K562 (cell line): ENCODE data around the gene LAIR1. TPM values are rescaled to one million over a fixed set of nuclear protein-coding genes. Genes with fewer than 3 reads are reported as not detected.

Experiments used
- ATAC-seq: fragments of 200-7000 bp; cut with Tn5 transposase; 3 replicates; pipeline ENCODE4 v1.9.1; 2020; ENCODE audit warnings: moderate library complexity
- BruUV-seq: library from RNA; stranded (reverse); fragments of 400-500 nt; replicated peaks from 2 replicates; lab custom pipeline; 2021; lab: Mats Ljungman, UMichigan
- CTCF ChIA-PET: fragments of 300-600 bp; formaldehyde crosslinking; extraction: SDS; loops from one replicate; lab custom pipeline; 2021; ENCODE audit warnings: low intra/inter-chr PET ratio; lab: Yijun Ruan, JAX
- POLR2A ChIA-PET: fragments of 300-600, 350-650 bp; sonication (Branson Sonifier 250); formaldehyde crosslinking; extraction: SDS; loops from one replicate; lab custom pipeline; 2021; ENCODE audit warnings: antibody characterized with exemption, inconsistent platforms; lab: Yijun Ruan, JAX
- DNase-seq, 4 experiments: peaks; one replicate each; pipeline versions ENCODE4 v3.0.0 to v3.0.0-alpha.2; 2011 to 2018; ENCODE audit warnings: low spot score in 3 of 4, mixed read lengths in 3 of 4; ENCODE audit errors: extremely low read depth in 1 of 4
- FAIRE-seq: peaks from 2 replicates; lab custom pipeline; 2011; peaks lifted over from hg19 to GRCh38; lab: Jason Lieb, UNC
- H2AFZ ChIP-seq: 2 replicates; pipeline ENCODE4 v1.6.0; 2011; ENCODE audit warnings: low read depth, low read length, control low read depth, inconsistent platforms
- H3K27ac ChIP-seq: fragments of 200-600 bp; 3 replicates; pipeline ENCODE4 v1.8.0; 2011; ENCODE audit warnings: low read depth, mild to moderate bottlenecking, control low read depth, inconsistent platforms, low read length, moderate library complexity, mixed read lengths; ENCODE audit errors: extremely low read depth
- H3K27me3 ChIP-seq, 2 experiments: fragments of 300-600 bp in 1 of 2; 2 replicates in 1 of 2; 3 replicates in 1 of 2; pipeline versions ENCODE4 v1.6.0 to v1.8.0; 2011; ENCODE audit warnings: inconsistent platforms in 2 of 2, low read length in 2 of 2, mild to moderate bottlenecking in 1 of 2, mixed read lengths in 1 of 2, moderate library complexity in 1 of 2; ENCODE audit not compliant: control insufficient read depth in 2 of 2, insufficient read depth in 2 of 2
- H3K36me3 ChIP-seq: fragments of 300-600 bp; 3 replicates; pipeline ENCODE4 v1.8.0; 2011; ENCODE audit warnings: mild to moderate bottlenecking, low read length, inconsistent platforms; ENCODE audit not compliant: control insufficient read depth, insufficient read depth
- H3K4me1 ChIP-seq, 2 experiments: fragments of 200-600 bp in 1 of 2; replicated peaks in 1 of 2; 2 replicates in 1 of 2; 3 replicates in 1 of 2; pipeline versions ENCODE4 v1.5.1 to v1.8.0; 2011; ENCODE audit warnings: inconsistent platforms in 2 of 2, low read length in 2 of 2, mild to moderate bottlenecking in 1 of 2, mixed read lengths in 1 of 2, moderate library complexity in 1 of 2; ENCODE audit not compliant: control insufficient read depth in 2 of 2, insufficient read depth in 2 of 2
- H3K4me2 ChIP-seq: 2 replicates; pipeline ENCODE4 v1.6.1; 2011; ENCODE audit warnings: low read length, control low read depth, inconsistent platforms, mixed read lengths; ENCODE audit not compliant: insufficient read depth
- H3K4me3 ChIP-seq: fragments of 200-600 bp; sonication (generic), shearing (Covaris generic); 2 replicates; pipeline ENCODE4 v1.5.1; 2016; ENCODE audit warnings: control low read depth, inconsistent platforms
- H3K79me2 ChIP-seq: fragments of 200-600 bp; 3 replicates; pipeline ENCODE4 v1.8.0; 2011; ENCODE audit warnings: low read length, inconsistent platforms; ENCODE audit not compliant: control insufficient read depth, insufficient read depth
- H3K9ac ChIP-seq, 2 experiments: 2 replicates each; pipeline versions ENCODE4 v1.6.0 to v1.6.1; 2011; ENCODE audit warnings: low read depth in 2 of 2, low read length in 2 of 2, control low read depth in 1 of 2, inconsistent platforms in 1 of 2, mild to moderate bottlenecking in 1 of 2, mixed read lengths in 1 of 2; ENCODE audit not compliant: insufficient read depth in 1 of 2
- H3K9me1 ChIP-seq: one replicate; pipeline ENCODE4 v1.6.0; 2011; ENCODE audit warnings: inconsistent platforms, mild to moderate bottlenecking, low read length, moderate library complexity; ENCODE audit not compliant: control insufficient read depth, insufficient read depth
- H3K9me3 ChIP-seq: replicated peaks from 2 replicates; pipeline ENCODE4 v1.5.1; 2011; ENCODE audit warnings: low read depth, low read length, inconsistent platforms; ENCODE audit not compliant: control insufficient read depth, insufficient read depth
- H4K20me1 ChIP-seq: replicated peaks from 2 replicates; pipeline ENCODE4 v1.6.1; 2011; ENCODE audit warnings: low read length, inconsistent platforms, mixed read lengths; ENCODE audit not compliant: control insufficient read depth, insufficient read depth
- E2F4 ChIP-seq: sonication (generic); formaldehyde crosslinking; IDR thresholded peaks from 2 replicates; pipeline ENCODE4 v1.8.0; 2022; ENCODE audit warnings: mild to moderate bottlenecking, low read depth, missing genetic modification reagents
- HEY1 ChIP-seq: fragments of 250-450 bp; sonication (Bioruptor Pico); IDR thresholded peaks from 2 replicates; pipeline ENCODE4 v1.5.0; 2020; ENCODE audit warnings: mild to moderate bottlenecking, moderate library complexity, borderline replicate concordance
- MECOM ChIP-seq: fragments of 250-450 bp; sonication (Bioruptor Pico); IDR thresholded peaks from 2 replicates; pipeline ENCODE4 v1.8.0; 2022; ENCODE audit warnings: inconsistent platforms
- NFRKB ChIP-seq: fragments of 450-650 bp; IDR thresholded peaks from 2 replicates; pipeline ENCODE4 v1.6.1; 2016; ENCODE audit warnings: low read depth
- RBM25 ChIP-seq: fragments of 200-400 bp; formaldehyde crosslinking; IDR thresholded peaks from 2 replicates; pipeline ENCODE4 v1.6.1; 2018; ENCODE audit warnings: low read length, low read depth, moderate library complexity; ENCODE audit not compliant: severe bottlenecking
- SRSF7 ChIP-seq: fragments of 200-400 bp; formaldehyde crosslinking; optimal IDR thresholded peaks from 2 replicates; pipeline ENCODE3; 2017; ENCODE audit warnings: mild to moderate bottlenecking, low read depth, low read length
- SUPT5H ChIP-seq: fragments of 450-650 bp; IDR thresholded peaks from 2 replicates; pipeline ENCODE4 v1.6.1; 2016
- TCF15 ChIP-seq: fragments of 250-450 bp; sonication (Bioruptor Pico); IDR thresholded peaks from 2 replicates; pipeline ENCODE4 v1.8.0; 2022; ENCODE audit warnings: moderate library complexity, mild to moderate bottlenecking, inconsistent platforms
- TCF7 ChIP-seq: sonication (generic); IDR thresholded peaks from 2 replicates; pipeline ENCODE4 v1.6.1; 2016; ENCODE audit warnings: antibody characterized with exemption, borderline replicate concordance
- ZNF146 ChIP-seq: IDR thresholded peaks from one replicate; pipeline ENCODE4 v1.6.1; 2018; ENCODE audit warnings: missing compliant biosample characterization; ENCODE audit not compliant: unreplicated experiment
- ZNF518B ChIP-seq: fragments of 250-450 bp; sonication (Bioruptor Pico); IDR thresholded peaks from 2 replicates; pipeline ENCODE4 v1.5.0; 2021; ENCODE audit warnings: mild to moderate bottlenecking, moderate library complexity
- ZNF766 ChIP-seq: fragments of 200-800 bp; sonication (Bioruptor generic); conservative IDR thresholded peaks from 2 replicates; pipeline ENCODE4 v1.6.1; 2016; ENCODE audit warnings: missing genetic modification characterization, missing compliant biosample characterization
- WGBS: fragments of 100-300 bp; shearing (Covaris generic); methylation state at CpG from one replicate; pipeline ENCODE4 v1.1.6; 2016; ENCODE audit warnings: low coverage, mixed read lengths; ENCODE audit not compliant: insufficient coverage; ENCODE audit errors: missing lambda C conversion rate; 5-methylcytosine and 5-hydroxymethylcytosine counted together
- in situ Hi-C: fragments of 300-500 bp; cut with MboI; formaldehyde crosslinking; loops from 4 replicates; pipeline ENCODE4 v1.15.0; 2018; ENCODE audit warnings: inconsistent platforms, mixed read lengths
- intact Hi-C: fragments of 100-400 bp; cut with micrococcal nuclease; formaldehyde crosslinking; loops from 2 replicates; pipeline ENCODE4 v1.14.2; 2022
- polyA plus RNA-seq, 8 experiments: library from polyadenylated mRNA; depleted of rRNA in 4 of 8; stranded (reverse) in 5 of 8; unstranded in 3 of 8; fragments of >200 nt; fragmentation: Nextera tagmentation in 2 of 8; fragmentation: Illumina TruSeq in 1 of 8; extraction: Ambion mirVana in 2 of 8; extraction: Trizol in 1 of 8; gene quantifications; 2 replicates each; pipeline versions ENCODE4 v1.2.1 to v1.2.3, GENCODE V29; 2011 to 2014; ENCODE audit warnings: inconsistent platforms in 1 of 8, missing spikeins in 1 of 8
- total RNA-seq, 7 experiments: library from RNA; depleted of rRNA in 6 of 7; stranded (reverse); fragments of >200 nt in 6 of 7; fragmentation: Illumina TruSeq in 2 of 7; extraction: Trizol in 2 of 7; gene quantifications; 2 replicates each; pipeline versions ENCODE4 v1.2.1 to v1.2.3, GENCODE V29; 2011 to 2021; ENCODE audit warnings: low replicate concordance in 1 of 7
- TF ChIP-seq, protein P1 (sequence below): IDR thresholded peaks from 3 replicates; pipeline ENCODE4 v1.6.1; 2011; ENCODE audit warnings: borderline replicate concordance, mild to moderate bottlenecking; ENCODE audit not compliant: insufficient read length, insufficient read depth
- TF ChIP-seq, protein P2 (sequence below): sonication (generic); formaldehyde crosslinking; IDR thresholded peaks from 2 replicates; pipeline ENCODE4 v1.8.0; 2022; ENCODE audit warnings: missing genetic modification reagents, mild to moderate bottlenecking, borderline replicate concordance

LAIR1 gene
- total and polyA plus RNA-seq, 9 of the 15 experiments (the other 6 are each of a cell fraction or from before 2014, with no cell fraction given), result 0.12 to 0.54 (median 0.24) TPM; not detected in 6

GRCh38 chr19:54391589-54392061, 26.9 kb upstream of the LAIR1 start:
- FAIRE-seq (no peak), ATAC-seq (no peak), DNase-seq (no peak)
- Histone ChIP-seq H3K27ac (no peak overlapping the region), H3K79me2 (no peaks in the 10 kb centered on the region), H4K20me1 (no peaks in the 10 kb centered on the region), H3K9ac (no peak overlapping the region), H3K36me3 (no peaks in the 10 kb centered on the region), H3K27me3 (peaks cover 24 to 31% of the 10 kb centered on the region in 2 experiments), H3K9me1 (no peaks in the 10 kb centered on the region), H3K4me2 (no peak overlapping the region), H3K4me3 (no peak overlapping the region), H2AFZ (no peak overlapping the region), H3K9me3 (no peaks in the 10 kb centered on the region; the same call in 1 of the 2 replicates), H3K4me1 (no peaks in the 10 kb centered on the region)
- 0% methylated on average over 4 of the region's 4 CpGs for WGBS
- intact Hi-C loops, result loop anchor here (2.0 kb wide), 1 partner anchor 67 kb away; no protein-coding TSS in a partner anchor
- BruUV-seq, result no TSS peak
- in situ Hi-C loops, result no loop called here
- ChIA-PET CTCF (interaction anchor here (1.3 kb wide), 1 partner anchor 67 kb away, joined by 7 read pairs; no protein-coding TSS in a partner anchor), POLR2A (interaction anchor here (0.6 kb wide), 1 partner anchor 30 kb away, joined by 3 read pairs; no protein-coding TSS in a partner anchor)
- TF ChIP-seq TCF15, result no peak
- TF ChIP-seq ZNF146 (CRISPR knock-in tag), result no peak
- TF ChIP-seq HEY1 (CRISPR knock-in tag), result no peak
- TF ChIP-seq, protein P1, sequence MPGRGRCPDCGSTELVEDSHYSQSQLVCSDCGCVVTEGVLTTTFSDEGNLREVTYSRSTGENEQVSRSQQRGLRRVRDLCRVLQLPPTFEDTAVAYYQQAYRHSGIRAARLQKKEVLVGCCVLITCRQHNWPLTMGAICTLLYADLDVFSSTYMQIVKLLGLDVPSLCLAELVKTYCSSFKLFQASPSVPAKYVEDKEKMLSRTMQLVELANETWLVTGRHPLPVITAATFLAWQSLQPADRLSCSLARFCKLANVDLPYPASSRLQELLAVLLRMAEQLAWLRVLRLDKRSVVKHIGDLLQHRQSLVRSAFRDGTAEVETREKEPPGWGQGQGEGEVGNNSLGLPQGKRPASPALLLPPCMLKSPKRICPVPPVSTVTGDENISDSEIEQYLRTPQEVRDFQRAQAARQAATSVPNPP, result no peak
- TF ChIP-seq, protein P2, sequence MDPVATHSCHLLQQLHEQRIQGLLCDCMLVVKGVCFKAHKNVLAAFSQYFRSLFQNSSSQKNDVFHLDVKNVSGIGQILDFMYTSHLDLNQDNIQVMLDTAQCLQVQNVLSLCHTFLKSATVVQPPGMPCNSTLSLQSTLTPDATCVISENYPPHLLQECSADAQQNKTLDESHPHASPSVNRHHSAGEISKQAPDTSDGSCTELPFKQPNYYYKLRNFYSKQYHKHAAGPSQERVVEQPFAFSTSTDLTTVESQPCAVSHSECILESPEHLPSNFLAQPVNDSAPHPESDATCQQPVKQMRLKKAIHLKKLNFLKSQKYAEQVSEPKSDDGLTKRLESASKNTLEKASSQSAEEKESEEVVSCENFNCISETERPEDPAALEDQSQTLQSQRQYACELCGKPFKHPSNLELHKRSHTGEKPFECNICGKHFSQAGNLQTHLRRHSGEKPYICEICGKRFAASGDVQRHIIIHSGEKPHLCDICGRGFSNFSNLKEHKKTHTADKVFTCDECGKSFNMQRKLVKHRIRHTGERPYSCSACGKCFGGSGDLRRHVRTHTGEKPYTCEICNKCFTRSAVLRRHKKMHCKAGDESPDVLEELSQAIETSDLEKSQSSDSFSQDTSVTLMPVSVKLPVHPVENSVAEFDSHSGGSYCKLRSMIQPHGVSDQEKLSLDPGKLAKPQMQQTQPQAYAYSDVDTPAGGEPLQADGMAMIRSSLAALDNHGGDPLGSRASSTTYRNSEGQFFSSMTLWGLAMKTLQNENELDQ (CRISPR knock-in tag), result no peak
- no peak for TF ChIP-seq ZNF518B (CRISPR knock-in tag)
- no peak for TF ChIP-seq NFRKB
- TF ChIP-seq MECOM (CRISPR knock-in tag), result no peak
- TF ChIP-seq ZNF766 (CRISPR knock-in tag), result no peak
- TF ChIP-seq TCF7, result no peak
- no peak for TF ChIP-seq SUPT5H
- TF ChIP-seq RBM25, result no peak
- no peak for TF ChIP-seq SRSF7
- no peak for TF ChIP-seq E2F4 (CRISPR knock-in tag)
